Anterior cingulate cortex (tissue), 58 donors: ENCODE data around the gene BTBD2.
A peak's percentile ranks its signal among the peaks of the same experiment; 100 is the strongest.

Experiments
- DNase-seq, 58 donors: peaks; one replicate each; lab custom pipeline; 2025; lab: John Stamatoyannopoulos, UW

BTBD2 gene

GRCh38 chr19:2015608-2015950, at the start of gene BTBD2:
Gene BTBD2, minus strand, starts transcription at chr19:2015714. Its CDS starts 11 bp downstream, at chr19:2015703.
- peak in 41 of 58 donors; percentile 9 to 74 (median 43) for DNase-seq

GRCh38 chr19:2064788-2065524, 49.4 kb upstream of the BTBD2 start:
- peak in 37 of 58 donors; percentile 16 to 76 (median 39) for DNase-seq

GRCh38 chr19:2064395-2064787, 48.9 kb upstream of the BTBD2 start:
- DNase-seq = no peak

GRCh38 chr19:2063824-2064223, 48.3 kb upstream of the BTBD2 start:
- DNase-seq = no peak

GRCh38 chr19:2062770-2063169, 47.3 kb upstream of the BTBD2 start:
- no peak for DNase-seq

- DNase-seq = no peak
Observed at GRCh38 chr19:2062389-2062729, 46.8 kb upstream of the BTBD2 start.

GRCh38 chr19:2061495-2062388, 46.2 kb upstream of the BTBD2 start:
- peak; percentile 78 to 100 (median 98) for DNase-seq

GRCh38 chr19:2060884-2061494, 45.5 kb upstream of the BTBD2 start:
- DNase-seq = peak in 43 of 58 donors; percentile 19 to 91 (median 77)

- DNase-seq = peak in 37 of 58 donors; percentile 4 to 81 (median 50)
Observed at GRCh38 chr19:2059422-2060201, 44.1 kb upstream of the BTBD2 start.

GRCh38 chr19:2058570-2059421, 43.3 kb upstream of the BTBD2 start:
- no peak for DNase-seq

- DNase-seq = no peak
Observed at GRCh38 chr19:2057484-2058469, 42.3 kb upstream of the BTBD2 start.

GRCh38 chr19:2056837-2057192, 41.3 kb upstream of the BTBD2 start:
- no peak for DNase-seq

- DNase-seq = peak in 5 of 58 donors; percentile 8 to 60 (median 31)
Observed at GRCh38 chr19:2055931-2056836, 40.7 kb upstream of the BTBD2 start.

- DNase-seq = no peak
Observed at GRCh38 chr19:2054763-2055162, 39.2 kb upstream of the BTBD2 start.

- DNase-seq = peak in 13 of 58 donors; percentile 13 to 73 (median 24)
Observed at GRCh38 chr19:2053601-2054389, 38.3 kb upstream of the BTBD2 start.
